Measurements from ENCODE around the gene WDR77.

The WDR77 gene

DNA sequence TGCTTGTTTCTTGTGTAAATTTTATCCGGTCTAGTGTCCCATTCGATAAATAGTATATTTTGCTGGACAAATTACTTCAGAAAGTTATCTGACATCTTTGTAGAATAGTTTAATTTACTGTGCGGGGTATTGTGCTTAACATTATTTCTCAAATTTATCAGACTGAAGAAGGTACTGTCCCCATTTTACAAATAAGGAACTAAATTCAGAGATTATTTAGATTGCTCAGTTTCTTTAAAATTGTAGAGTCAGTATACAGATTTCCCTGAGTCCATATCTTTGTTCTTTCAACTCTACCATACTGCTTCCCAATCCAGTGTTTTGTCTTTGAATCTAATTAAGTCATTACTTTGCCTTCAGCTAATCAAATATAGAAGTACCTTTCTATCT, 6.6 kb upstream of the WDR77 start:
- DNase-seq (ENCODE audit: low spot score), result no peak
- in situ Hi-C loops (cut with MboI; ENCODE audit: low sequenced_read_pairs, unreplicated experiment), result no loop called here
- TF ChIP-seq, protein P1, sequence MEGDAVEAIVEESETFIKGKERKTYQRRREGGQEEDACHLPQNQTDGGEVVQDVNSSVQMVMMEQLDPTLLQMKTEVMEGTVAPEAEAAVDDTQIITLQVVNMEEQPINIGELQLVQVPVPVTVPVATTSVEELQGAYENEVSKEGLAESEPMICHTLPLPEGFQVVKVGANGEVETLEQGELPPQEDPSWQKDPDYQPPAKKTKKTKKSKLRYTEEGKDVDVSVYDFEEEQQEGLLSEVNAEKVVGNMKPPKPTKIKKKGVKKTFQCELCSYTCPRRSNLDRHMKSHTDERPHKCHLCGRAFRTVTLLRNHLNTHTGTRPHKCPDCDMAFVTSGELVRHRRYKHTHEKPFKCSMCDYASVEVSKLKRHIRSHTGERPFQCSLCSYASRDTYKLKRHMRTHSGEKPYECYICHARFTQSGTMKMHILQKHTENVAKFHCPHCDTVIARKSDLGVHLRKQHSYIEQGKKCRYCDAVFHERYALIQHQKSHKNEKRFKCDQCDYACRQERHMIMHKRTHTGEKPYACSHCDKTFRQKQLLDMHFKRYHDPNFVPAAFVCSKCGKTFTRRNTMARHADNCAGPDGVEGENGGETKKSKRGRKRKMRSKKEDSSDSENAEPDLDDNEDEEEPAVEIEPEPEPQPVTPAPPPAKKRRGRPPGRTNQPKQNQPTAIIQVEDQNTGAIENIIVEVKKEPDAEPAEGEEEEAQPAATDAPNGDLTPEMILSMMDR (IDR thresholded peaks at IDR 0.05; ENCODE audit: borderline replicate concordance, control extremely low read depth, extremely low read depth, insufficient read depth, missing control alignments), result no peak

DNA sequence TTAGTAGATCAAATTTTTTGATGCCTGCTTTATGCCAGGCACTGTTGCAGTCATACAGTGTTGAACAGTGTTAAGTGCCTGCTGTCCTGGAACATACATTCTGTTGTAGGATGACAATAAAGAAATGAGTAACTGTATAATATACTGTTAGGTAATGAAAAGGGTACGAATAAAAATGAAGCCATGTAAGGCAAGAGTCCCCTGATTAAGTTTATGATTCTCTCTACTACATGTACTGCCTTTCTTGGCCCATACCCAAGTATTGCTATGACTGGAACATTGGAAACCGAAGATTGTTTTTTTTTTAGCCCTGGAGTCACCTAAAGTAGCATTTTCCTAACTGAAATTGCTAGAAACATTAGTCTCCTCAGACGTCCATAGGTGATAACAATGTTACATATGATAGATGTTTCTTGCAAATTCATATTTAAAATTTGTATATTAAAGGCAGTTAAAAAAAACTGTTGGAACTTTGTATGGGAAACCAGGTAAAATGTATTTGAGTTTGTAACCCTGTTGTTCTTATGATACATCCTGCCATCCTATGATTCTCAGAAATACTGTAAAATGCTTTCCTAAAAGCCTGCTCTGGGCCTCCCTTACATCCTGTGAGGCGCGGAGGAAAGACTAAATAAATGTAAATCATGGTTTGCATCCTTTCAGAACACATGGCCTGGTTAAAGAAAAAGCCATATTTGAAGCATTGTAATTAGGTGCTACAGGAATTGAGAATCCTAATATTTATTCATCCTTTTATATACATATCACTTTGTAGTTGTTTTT, 6.0 kb upstream of the WDR77 start:
- peak; percentile 36 for DNase-seq (ENCODE audit: low spot score)
- in situ Hi-C loops (cut with MboI; ENCODE audit: low sequenced_read_pairs, unreplicated experiment), result no loop called here
- TF ChIP-seq, protein P1 (IDR thresholded peaks at IDR 0.05; ENCODE audit: borderline replicate concordance, control extremely low read depth, extremely low read depth, insufficient read depth, missing control alignments), result no peak

DNA sequence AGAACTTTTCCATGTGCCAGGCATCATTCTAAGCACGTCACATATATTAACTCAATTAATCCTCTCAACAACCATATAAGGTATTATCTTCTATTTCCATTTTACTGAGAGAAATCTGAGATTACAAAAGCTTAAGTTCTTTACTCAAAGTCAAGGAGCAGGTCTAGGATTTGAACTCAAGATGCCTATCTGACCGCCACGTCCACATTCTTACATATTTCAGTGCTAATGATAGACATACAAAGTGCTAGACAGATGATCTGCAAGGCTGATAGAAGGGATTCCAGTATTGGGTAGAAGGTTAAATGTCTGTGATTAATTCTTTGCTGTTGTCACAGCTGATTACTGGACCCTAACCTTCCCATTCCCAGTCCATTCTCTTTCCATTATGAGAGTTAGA, 4.7 kb upstream of the WDR77 start:
- TF ChIP-seq, protein P1 (IDR thresholded peaks at IDR 0.05; ENCODE audit: borderline replicate concordance, control extremely low read depth, extremely low read depth, insufficient read depth, missing control alignments), result no peak
- in situ Hi-C loops (cut with MboI; ENCODE audit: low sequenced_read_pairs, unreplicated experiment), result no loop called here
- DNase-seq (ENCODE audit: low spot score), result no peak

DNA sequence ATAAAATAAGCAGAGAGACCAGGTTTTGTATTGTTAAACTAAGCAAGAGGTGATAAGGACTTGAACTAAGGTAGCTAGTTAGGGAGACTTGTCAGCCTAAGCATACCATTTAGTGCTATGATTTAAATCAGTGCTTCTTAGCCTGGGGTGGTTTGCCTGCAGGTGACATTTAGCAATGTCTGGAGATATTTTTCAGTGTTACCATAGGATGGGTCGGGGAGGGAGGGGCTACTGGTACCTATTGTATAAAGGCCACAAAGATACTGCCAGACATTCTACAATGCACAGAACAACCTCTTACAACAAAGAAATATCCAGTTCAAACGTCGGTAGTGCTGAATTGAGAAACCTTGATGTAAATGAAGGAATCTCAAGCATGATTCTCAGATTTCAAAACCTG, 3.5 kb upstream of the WDR77 start:
- in situ Hi-C loops (cut with MboI; ENCODE audit: low sequenced_read_pairs, unreplicated experiment), result no loop called here
- no peak for DNase-seq (ENCODE audit: low spot score)
- TF ChIP-seq, protein P1 (IDR thresholded peaks at IDR 0.05; ENCODE audit: borderline replicate concordance, control extremely low read depth, extremely low read depth, insufficient read depth, missing control alignments), result no peak

DNA sequence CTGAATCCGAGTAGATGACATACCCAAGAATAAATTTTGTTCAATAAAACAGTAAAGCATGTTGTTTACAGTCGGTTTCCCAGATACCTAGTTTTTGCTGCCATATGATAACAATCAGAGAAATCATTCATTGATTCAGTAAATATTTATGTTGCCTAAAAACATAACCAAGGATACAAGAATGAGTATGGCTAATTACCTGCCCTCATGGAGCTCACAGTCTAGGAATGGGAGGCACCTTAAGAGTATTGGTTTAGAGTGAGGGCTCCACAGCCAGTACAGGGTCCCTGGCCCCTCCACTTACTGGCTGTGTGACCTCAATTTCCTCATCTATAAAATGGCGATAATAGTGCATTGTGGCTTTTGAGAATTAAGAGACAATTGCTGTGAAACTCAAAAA, 1.1 kb upstream of the WDR77 start:
- in situ Hi-C loops (cut with MboI; ENCODE audit: low sequenced_read_pairs, unreplicated experiment), result no loop called here
- DNase-seq (ENCODE audit: low spot score), result no peak
- TF ChIP-seq, protein P1 (IDR thresholded peaks at IDR 0.05; ENCODE audit: borderline replicate concordance, control extremely low read depth, extremely low read depth, insufficient read depth, missing control alignments), result no peak

DNA sequence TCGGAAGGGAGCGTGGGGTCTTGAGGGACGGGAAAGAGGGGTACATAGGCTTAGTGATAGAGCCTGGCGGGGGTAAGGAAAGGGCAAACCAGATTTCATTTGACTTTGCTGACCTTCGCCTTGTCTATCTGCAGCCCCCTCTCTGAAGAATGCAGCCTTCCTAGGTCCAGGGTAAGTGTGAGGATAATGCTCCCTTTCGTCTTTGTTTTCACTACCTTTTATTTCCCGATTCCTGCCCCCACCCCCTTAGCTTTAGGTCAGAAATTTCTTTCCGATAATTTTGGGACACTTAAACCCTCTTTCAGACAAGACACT, 604 bp upstream of the WDR77 start:
- in situ Hi-C loops (cut with MboI; ENCODE audit: low sequenced_read_pairs, unreplicated experiment), result no loop called here
- TF ChIP-seq, protein P1 (IDR thresholded peaks at IDR 0.05; ENCODE audit: borderline replicate concordance, control extremely low read depth, extremely low read depth, insufficient read depth, missing control alignments), result no peak

More for the DNA sequence above, 604 bp upstream of the WDR77 start:
- DNase-seq (ENCODE audit: low spot score), result no peak
